Stimulated activated CD4-positive, alpha-beta T cell treated with anti-CD3 and anti-CD28 coated beads, Interleukin-4, amount 100 ng/mL, for 24 hours (primary cell): ENCODE data around the gene OR1J4.
"Not testable (repeated sequence)": the region's sequence is repeated elsewhere in the genome, so short reads cannot be mapped to it uniquely, and the experiment has no call there.

Experiments
- DNase-seq: peaks from one replicate; pipeline ENCODE4 v3.0.0-alpha.2; 2020

Gene OR1J4

GRCh38 chr9:122518841-122519240 lies at the start of gene OR1J4:
Gene OR1J4 (plus strand): TSS chr9:122519141. CDS start chr9:122519141, 0 bp downstream.
- DNase-seq: no peak

- DNase-seq: no peak
These were observed 44.4 kb upstream of the OR1J4 start for GRCh38 chr9:122474561-122474960.

GRCh38 chr9:122475717-122476116 lies 43.2 kb upstream of the OR1J4 start:
- no peak for DNase-seq

GRCh38 chr9:122477346-122477745 lies 41.6 kb upstream of the OR1J4 start:
- no peak for DNase-seq

GRCh38 chr9:122477826-122478225 lies 41.1 kb upstream of the OR1J4 start, which contains the start of gene OR1J1:
Gene OR1J1 (minus strand): TSS chr9:122477926. CDS start chr9:122477926, 0 bp downstream.
- DNase-seq: no peak

- no peak for DNase-seq
These were observed 39.9 kb upstream of the OR1J4 start for GRCh38 chr9:122479062-122479461.

GRCh38 chr9:122498883-122499288 lies 20.1 kb upstream of the OR1J4 start:
- DNase-seq: peak; percentile 17

GRCh38 chr9:122506964-122507363 lies 12.0 kb upstream of the OR1J4 start:
- no peak for DNase-seq

GRCh38 chr9:122510502-122510901 lies 8.4 kb upstream of the OR1J4 start, which contains the start of gene OR1J2:
Gene OR1J2 (plus strand): TSS chr9:122510802. CDS start chr9:122510802, 0 bp downstream.
- DNase-seq: no peak

GRCh38 chr9:122518226-122518625 lies 715 bp upstream of the OR1J4 start:
- DNase-seq: no peak

GRCh38 chr9:122519376-122519775 lies 435 bp downstream of the OR1J4 start:
- no peak for DNase-seq

- DNase-seq: peak; percentile 4
These were observed 7.7 kb downstream of the OR1J4 start for GRCh38 chr9:122526602-122527001.

GRCh38 chr9:122527193-122527592 lies 8.3 kb downstream of the OR1J4 start, which contains the start of gene OR1N1:
Gene OR1N1 (minus strand): TSS chr9:122527293. CDS start chr9:122527293, 0 bp downstream.
- no peak for DNase-seq

GRCh38 chr9:122531157-122531556 lies 12.2 kb downstream of the OR1J4 start:
- not testable (repeated sequence) for DNase-seq

- DNase-seq: no peak
These were observed 17.2 kb downstream of the OR1J4 start for GRCh38 chr9:122536134-122536533.

- DNase-seq: not testable (repeated sequence)
These were observed 18.1 kb downstream of the OR1J4 start for GRCh38 chr9:122537066-122537465.

- no peak for DNase-seq
These were observed 19.8 kb downstream of the OR1J4 start for GRCh38 chr9:122538757-122539156.

- no peak for DNase-seq
These were observed 27.3 kb downstream of the OR1J4 start for GRCh38 chr9:122546196-122546595.

GRCh38 chr9:122551371-122551770 lies 32.4 kb downstream of the OR1J4 start:
- no peak for DNase-seq

- no peak for DNase-seq
These were observed 33.9 kb downstream of the OR1J4 start, which contains the start of gene OR1N2 for GRCh38 chr9:122552812-122553211. Gene OR1N2 (plus strand): TSS chr9:122553112. CDS start chr9:122553212, 100 bp downstream.

GRCh38 chr9:122561446-122561845 lies 42.5 kb downstream of the OR1J4 start:
- DNase-seq: no peak

GRCh38 chr9:122562134-122562760 lies 43.3 kb downstream of the OR1J4 start:
- no peak for DNase-seq

GRCh38 chr9:122567901-122568300 lies 49.0 kb downstream of the OR1J4 start:
- no peak for DNase-seq
